HepG2 (cell line): ENCODE results near the gene GLIS1. TPM values are rescaled to one million over a fixed set of nuclear protein-coding genes. Genes with fewer than 3 reads are reported as not detected.

ENCODE experiments used
- ATAC-seq: fragments of 200-7000 bp; cut with Tn5 transposase; 3 replicates; pipeline ENCODE4 v1.9.1; 2020; ENCODE audit warnings: mild to moderate bottlenecking, moderate library complexity
- BruUV-seq: library from RNA; stranded (reverse); fragments of 400-500 nt; replicated peaks from 2 replicates; lab custom pipeline; 2021; lab: Mats Ljungman, UMichigan
- CTCF ChIA-PET: fragments of 300-600 bp; formaldehyde crosslinking; extraction: SDS; loops from one replicate; lab custom pipeline; 2021; ENCODE audit warnings: low total read pairs, inconsistent platforms, low intra/inter-chr PET ratio; lab: Yijun Ruan, JAX
- POLR2A ChIA-PET: fragments of 350-600 bp; sonication (Branson Sonifier 250); formaldehyde crosslinking; loops from one replicate; lab custom pipeline; 2020; ENCODE audit warnings: antibody characterized with exemption, inconsistent platforms; lab: Yijun Ruan, JAX
- DNase-seq: peaks from one replicate; pipeline ENCODE4 v3.0.0-alpha.2; 2015; ENCODE audit warnings: low spot score
- FAIRE-seq: peaks from 3 replicates; lab custom pipeline; 2011; peaks lifted over from hg19 to GRCh38; lab: Jason Lieb, UNC
- H2AFZ ChIP-seq: one replicate; pipeline ENCODE4 v1.6.1; 2011; ENCODE audit warnings: low read length, inconsistent platforms
- H3K27ac ChIP-seq: fragments of 300-600 bp; 3 replicates; pipeline ENCODE4 v1.8.0; 2011; ENCODE audit warnings: mixed run types, mild to moderate bottlenecking, mixed read lengths, low read length, inconsistent platforms; ENCODE audit not compliant: insufficient read depth; ENCODE audit errors: extremely low read length
- H3K27me3 ChIP-seq, 2 experiments: fragments of 200-600 bp in 1 of 2; 2 replicates in 1 of 2; 3 replicates in 1 of 2; pipeline versions ENCODE4 v1.6.0 to v1.8.0; 2011; ENCODE audit warnings: low read length in 2 of 2, mild to moderate bottlenecking in 2 of 2, moderate library complexity in 2 of 2, inconsistent platforms in 1 of 2; ENCODE audit not compliant: insufficient read depth in 2 of 2, control insufficient read depth in 1 of 2
- H3K36me3 ChIP-seq, 2 experiments: fragments of 200-600 bp in 1 of 2; replicated peaks in 1 of 2; 2 replicates in 1 of 2; 3 replicates in 1 of 2; pipeline versions ENCODE4 v1.5.1 to v1.8.0; 2011; ENCODE audit warnings: low read length in 2 of 2, inconsistent platforms in 1 of 2; ENCODE audit not compliant: insufficient read depth in 2 of 2, control insufficient read depth in 1 of 2
- H3K4me1 ChIP-seq: 2 replicates; pipeline ENCODE4 v1.5.1; 2012; ENCODE audit warnings: low read length, inconsistent platforms; ENCODE audit not compliant: insufficient read depth
- H3K4me2 ChIP-seq: 2 replicates; pipeline ENCODE4 v1.6.0; 2011; ENCODE audit warnings: low read depth, low read length, inconsistent platforms
- H3K4me3 ChIP-seq, 3 experiments: fragments of 200-600 bp in 1 of 3; sonication (generic), shearing (Covaris generic) in 1 of 3; replicated peaks in 1 of 3; 2 replicates each; pipeline ENCODE4 v1.5.1; 2011 to 2016; ENCODE audit warnings: low read length in 3 of 3, inconsistent platforms in 2 of 3, low read depth in 2 of 3, mild to moderate bottlenecking in 2 of 3, control low read depth in 1 of 3, mixed read lengths in 1 of 3; ENCODE audit not compliant: insufficient read depth in 1 of 3
- H3K79me2 ChIP-seq: one replicate; pipeline ENCODE4 v1.6.1; 2011; ENCODE audit warnings: low read length, inconsistent platforms; ENCODE audit not compliant: insufficient read depth
- H3K9ac ChIP-seq: 2 replicates; pipeline ENCODE4 v1.6.0; 2011; ENCODE audit warnings: mild to moderate bottlenecking, low read depth, low read length, inconsistent platforms; ENCODE audit not compliant: insufficient read depth
- H3K9me3 ChIP-seq: 2 replicates; pipeline ENCODE4 v1.5.1; 2012; ENCODE audit warnings: mild to moderate bottlenecking, low read length
- H4K20me1 ChIP-seq: 2 replicates; pipeline ENCODE4 v1.6.0; 2011; ENCODE audit warnings: inconsistent platforms, mild to moderate bottlenecking, low read length, moderate library complexity; ENCODE audit not compliant: insufficient read depth
- MATR3 ChIP-seq: sonication (generic); formaldehyde crosslinking; IDR thresholded peaks from 2 replicates; pipeline ENCODE4 v1.4.0; 2020; ENCODE audit warnings: missing genetic modification reagents
- NCOA5 ChIP-seq: sonication (generic); formaldehyde crosslinking; IDR thresholded peaks from 2 replicates; pipeline ENCODE4 v1.4.0; 2020; ENCODE audit warnings: missing genetic modification reagents
- NR1H2 ChIP-seq: sonication (generic); formaldehyde crosslinking; IDR thresholded peaks from 2 replicates; pipeline ENCODE4 v1.8.1; 2022; ENCODE audit warnings: low read depth, missing genetic modification reagents, borderline replicate concordance
- PPARG ChIP-seq: conservative IDR thresholded peaks from 2 replicates; pipeline ENCODE4 v1.6.1; 2016; ENCODE audit warnings: missing biosample characterization, missing genetic modification reagents
- TBX2 ChIP-seq: sonication (generic); formaldehyde crosslinking; IDR thresholded peaks from 2 replicates; pipeline ENCODE4 v1.5.0; 2020; ENCODE audit warnings: missing genetic modification reagents, mild to moderate bottlenecking, borderline replicate concordance
- ZFP82 ChIP-seq: sonication (generic); formaldehyde crosslinking; IDR thresholded peaks from 2 replicates; pipeline ENCODE4 v1.5.1; 2020; ENCODE audit warnings: mild to moderate bottlenecking, missing genetic modification reagents, borderline replicate concordance
- ZMYM2 ChIP-seq: sonication (generic); formaldehyde crosslinking; IDR thresholded peaks from 2 replicates; pipeline ENCODE4 v1.8.0; 2022; ENCODE audit warnings: mild to moderate bottlenecking, missing genetic modification reagents
- ZNF207 ChIP-seq: fragments of 450-650 bp; IDR thresholded peaks from 2 replicates; pipeline ENCODE4 v1.6.1; 2016; ENCODE audit warnings: antibody characterized with exemption, borderline replicate concordance
- ZSCAN31 ChIP-seq: sonication (generic); formaldehyde crosslinking; IDR thresholded peaks from 2 replicates; pipeline ENCODE4 v1.5.0; 2020; ENCODE audit warnings: low read depth, mild to moderate bottlenecking, missing genetic modification reagents
- WGBS: methylation state at CpG from one replicate; pipeline ENCODE4 v1.1.6; 2017; ENCODE audit warnings: low lambda C conversion rate; 5-methylcytosine and 5-hydroxymethylcytosine counted together
- in situ Hi-C: cut with HindIII; loops from 2 replicates; pipeline ENCODE4 v1.10.0; 2017; ENCODE audit warnings: low pct_unique_long_range_greater_than_20kb; ENCODE audit not compliant: extremely low pct_ligation_motif_present
- intact Hi-C: fragments of 100-400 bp; cut with micrococcal nuclease; formaldehyde crosslinking; loops from one replicate; pipeline ENCODE4 v1.10.0; 2022; ENCODE audit not compliant: unreplicated experiment
- polyA plus RNA-seq, 8 experiments: library from polyadenylated mRNA; depleted of rRNA in 3 of 8; stranded (reverse) in 7 of 8; unstranded in 1 of 8; fragments of >200 nt; fragmentation: Illumina TruSeq in 4 of 8; extraction: Trizol in 4 of 8; gene quantifications; 2 replicates each; pipeline versions ENCODE4 v1.2.1 to v1.2.3, GENCODE V29; 2011 to 2016; ENCODE audit warnings: low read depth in 4 of 8, missing spikeins in 1 of 8, mixed read lengths in 1 of 8; ENCODE audit not compliant: insufficient read depth in 1 of 8
- total RNA-seq, 5 experiments: library from RNA; depleted of rRNA; stranded (reverse); fragments of >200 nt; fragmentation: Illumina TruSeq; extraction: Trizol; gene quantifications; 2 replicates each; pipeline ENCODE4 v1.2.3, GENCODE V29; 2016; ENCODE audit warnings: low read depth in 1 of 5
- TF ChIP-seq, protein P1 (sequence below): IDR thresholded peaks from 2 replicates; pipeline ENCODE4 v1.6.1; 2016; ENCODE audit warnings: mild to moderate bottlenecking, missing biosample characterization, missing genetic modification reagents

GLIS1 gene
- total and polyA plus RNA-seq, 2 of the 13 experiments (the other 11 are each of a cell fraction or from before 2014, with no cell fraction given) = 0.03 TPM; not detected in 1

- Histone ChIP-seq H3K9ac (no peak overlapping the region), H2AFZ (no peak overlapping the region), H4K20me1 (no peaks in the 10 kb centered on the region), H3K4me3 (no peak overlapping the region), H3K27me3 (peaks cover 15 to 65% of the 10 kb centered on the region in 2 experiments), H3K79me2 (no peaks in the 10 kb centered on the region), H3K4me1 (no peaks in the 10 kb centered on the region), H3K4me2 (no peak overlapping the region), H3K9me3 (no peaks in the 10 kb centered on the region), H3K36me3 (no peaks in the 10 kb centered on the region), H3K27ac (no peak overlapping the region)
- no TSS peak for BruUV-seq
- POLR2A ChIA-PET = no interaction called here
- intact Hi-C loops = no loop called here
- 38% methylated on average over 6 of the region's 9 CpGs for WGBS
- no peak for TF ChIP-seq PPARG (CRISPR knock-in tag)
- no peak for TF ChIP-seq ZFP82
- TF ChIP-seq TBX2 (CRISPR knock-in tag) = no peak
- FAIRE-seq (no peak), ATAC-seq (no peak), DNase-seq (no peak)
- in situ Hi-C loops = no loop called here
- CTCF ChIA-PET = no interaction called here
These were observed 233.6 kb downstream of the GLIS1 start for GRCh38 chr1:53505401-53505800.

DNA sequence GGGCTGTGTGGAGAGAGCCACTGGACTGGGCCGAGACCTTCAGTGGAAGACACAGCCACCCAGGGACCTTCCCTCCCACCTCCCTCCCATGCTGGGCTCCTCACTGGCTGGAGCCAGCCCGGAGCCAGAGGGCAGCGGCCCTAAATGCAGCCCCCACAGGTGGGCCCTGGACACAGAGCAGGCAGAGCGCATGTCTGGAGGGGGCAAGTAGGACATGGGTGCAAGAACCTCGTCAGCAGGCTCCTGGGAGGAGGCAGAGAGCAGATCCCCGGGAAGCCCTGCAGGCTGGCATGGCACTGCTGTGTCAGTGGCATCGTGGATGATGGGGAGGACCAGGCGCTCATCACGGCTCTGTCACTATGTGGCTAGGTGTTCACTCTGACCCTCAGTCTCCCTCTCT, 234.1 kb downstream of the GLIS1 start:
- Histone ChIP-seq H2AFZ (no peak overlapping the region), H3K9me3 (no peaks in the 10 kb centered on the region), H3K4me2 (no peak overlapping the region), H3K36me3 (no peaks in the 10 kb centered on the region), H4K20me1 (no peaks in the 10 kb centered on the region), H3K4me1 (no peaks in the 10 kb centered on the region), H3K27me3 (peaks cover 12 to 62% of the 10 kb centered on the region in 2 experiments; a peak in 4 of 5 replicates), H3K79me2 (no peaks in the 10 kb centered on the region), H3K27ac (no peak overlapping the region), H3K9ac (no peak overlapping the region), H3K4me3 (no peak overlapping the region)
- CTCF ChIA-PET = no interaction called here
- BruUV-seq = no TSS peak
- TF ChIP-seq NCOA5 (CRISPR knock-in tag) (no peak), NR1H2 (no peak), ZMYM2 (CRISPR knock-in tag) (no peak), ZNF207 (no peak), ZSCAN31 (no peak), MATR3 (CRISPR knock-in tag) (no peak)
- TF ChIP-seq, protein P1, sequence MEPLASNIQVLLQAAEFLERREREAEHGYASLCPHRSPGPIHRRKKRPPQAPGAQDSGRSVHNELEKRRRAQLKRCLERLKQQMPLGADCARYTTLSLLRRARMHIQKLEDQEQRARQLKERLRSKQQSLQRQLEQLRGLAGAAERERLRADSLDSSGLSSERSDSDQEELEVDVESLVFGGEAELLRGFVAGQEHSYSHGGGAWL = no peak
- ATAC-seq (no peak), DNase-seq (no peak), FAIRE-seq (no peak)
- POLR2A ChIA-PET = no interaction called here
- 71% methylated on average over 2 of the region's 9 CpGs for WGBS
- in situ Hi-C loops (no loop called here), intact Hi-C loops (no loop called here)
